GM12878 (cell line): Measurements from ENCODE around the gene GAREM2. TPM values are rescaled to one million over a fixed set of nuclear protein-coding genes. Genes with fewer than 3 reads are reported as not detected.

Experiments used
- ATAC-seq: fragments of 200-7000 bp; cut with Tn5 transposase; 3 replicates; pipeline ENCODE4 v1.9.1; 2020; ENCODE audit warnings: mild to moderate bottlenecking, moderate library complexity
- BruUV-seq: library from RNA; stranded (reverse); fragments of 400-500 nt; replicated peaks from 2 replicates; lab custom pipeline; 2021; lab: Mats Ljungman, UMichigan
- CTCF ChIA-PET: fragments of 300-600 bp; sonication (Branson Sonifier 250); formaldehyde crosslinking; extraction: SDS; loops from one replicate; lab custom pipeline; 2021; ENCODE audit warnings: inconsistent platforms; lab: Yijun Ruan, JAX
- POLR2A ChIA-PET: fragments of 350-600 bp; formaldehyde crosslinking; extraction: SDS; loops from one replicate; lab custom pipeline; 2021; ENCODE audit warnings: inconsistent platforms; lab: Charles Lee
- RAD21 ChIA-PET: fragments of 300-600 bp; sonication (Branson Sonifier 250); formaldehyde crosslinking; loops from one replicate; lab custom pipeline; 2023; ENCODE audit warnings: antibody characterized with exemption; ENCODE audit not compliant: unreplicated experiment; lab: Charles Lee
- SMC1A ChIA-PET: fragments of 300-600 bp; sonication (Branson Sonifier 250); formaldehyde crosslinking; loops from one replicate; lab custom pipeline; 2023; ENCODE audit not compliant: unreplicated experiment, uncharacterized antibody; lab: Charles Lee
- DNase-seq: peaks from one replicate; pipeline ENCODE4 v3.0.0-alpha.2; 2011; ENCODE audit warnings: low read depth, low spot score
- FAIRE-seq: peaks from 3 replicates; lab custom pipeline; 2011; peaks lifted over from hg19 to GRCh38; lab: Jason Lieb, UNC
- H2AFZ ChIP-seq: 2 replicates; pipeline ENCODE4 v1.6.0; 2011; ENCODE audit warnings: low read depth, low read length, control low read depth; ENCODE audit not compliant: control insufficient read depth
- H3K27ac ChIP-seq: 2 replicates; pipeline ENCODE4 v1.5.1; 2011; ENCODE audit warnings: control low read depth; ENCODE audit not compliant: control insufficient read depth, insufficient read depth
- H3K27me3 ChIP-seq, 2 experiments: replicated peaks in 1 of 2; 2 replicates each; pipeline versions ENCODE4 v1.6.0 to v1.6.1; 2011; ENCODE audit warnings: low read length in 1 of 2; ENCODE audit not compliant: control insufficient read depth in 2 of 2, insufficient read depth in 2 of 2
- H3K36me3 ChIP-seq, 2 experiments: 2 replicates each; pipeline ENCODE4 v1.5.1; 2011; ENCODE audit warnings: low read length in 1 of 2; ENCODE audit not compliant: control insufficient read depth in 2 of 2, insufficient read depth in 2 of 2
- H3K4me1 ChIP-seq: 2 replicates; pipeline ENCODE4 v1.6.1; 2011; ENCODE audit warnings: mild to moderate bottlenecking, low read length, moderate library complexity, mixed read lengths; ENCODE audit not compliant: control insufficient read depth, insufficient read depth
- H3K4me2 ChIP-seq: 2 replicates; pipeline ENCODE4 v1.6.0; 2011; ENCODE audit warnings: control low read depth; ENCODE audit not compliant: control insufficient read depth, insufficient read depth
- H3K4me3 ChIP-seq: fragments of 200-600 bp; sonication (generic); 2 replicates; pipeline ENCODE4 v1.5.1; 2016
- H3K79me2 ChIP-seq: 2 replicates; pipeline ENCODE4 v1.6.0; 2011; ENCODE audit warnings: low read length; ENCODE audit not compliant: control insufficient read depth, insufficient read depth
- H3K9ac ChIP-seq: 2 replicates; pipeline ENCODE4 v1.8.0; 2011; ENCODE audit warnings: low read length, control low read depth, mixed read lengths; ENCODE audit not compliant: control insufficient read depth, insufficient read depth
- H3K9me3 ChIP-seq: replicated peaks from 3 replicates; pipeline ENCODE4 v1.5.1; 2011; ENCODE audit warnings: mild to moderate bottlenecking, low read length; ENCODE audit not compliant: control insufficient read depth, insufficient read depth
- H4K20me1 ChIP-seq: 2 replicates; pipeline ENCODE4 v1.6.0; 2011; ENCODE audit not compliant: control insufficient read depth, insufficient read depth
- ASH2L ChIP-seq: fragments of 300-600, 200-600 bp; sonication (generic); IDR thresholded peaks from 2 replicates; pipeline ENCODE4 v1.6.1; 2017; ENCODE audit warnings: low read depth, mild to moderate bottlenecking, borderline replicate concordance
- BCL11A ChIP-seq: IDR thresholded peaks from 2 replicates; pipeline ENCODE4 v1.6.1; 2011; ENCODE audit warnings: low read depth, low read length
- CREM ChIP-seq: IDR thresholded peaks from 2 replicates; pipeline ENCODE4 v1.6.1; 2014; ENCODE audit warnings: antibody characterized with exemption, low read depth
- FOXK2 ChIP-seq: fragments of 450-650 bp; IDR thresholded peaks from 2 replicates; pipeline ENCODE4 v1.6.1; 2017; ENCODE audit warnings: mild to moderate bottlenecking, moderate library complexity
- FOXM1 ChIP-seq: IDR thresholded peaks from 2 replicates; pipeline ENCODE4 v1.6.1; 2012; ENCODE audit warnings: low read depth, mild to moderate bottlenecking, inconsistent platforms, low read length, moderate library complexity
- JUNB ChIP-seq: IDR thresholded peaks from 2 replicates; pipeline ENCODE4 v1.6.1; 2016; ENCODE audit warnings: antibody characterized with exemption, mild to moderate bottlenecking
- MYB ChIP-seq: fragments of 150-350 bp; IDR thresholded peaks from 2 replicates; pipeline ENCODE4 v1.6.1; 2014; ENCODE audit warnings: mild to moderate bottlenecking, low read depth, low read length, borderline replicate concordance
- SKIL ChIP-seq: fragments of 450-650 bp; IDR thresholded peaks from 2 replicates; pipeline ENCODE4 v1.6.1; 2017; ENCODE audit warnings: mild to moderate bottlenecking, low read depth, inconsistent platforms; ENCODE audit not compliant: poor library complexity, severe bottlenecking
- STAT1 ChIP-seq: fragments of 450-650 bp; conservative IDR thresholded peaks from 2 replicates; pipeline ENCODE4 v1.6.1; 2014; ENCODE audit warnings: antibody characterized with exemption, mild to moderate bottlenecking
- USF1 ChIP-seq: IDR thresholded peaks from 2 replicates; pipeline ENCODE4 v1.6.1; 2011; ENCODE audit warnings: borderline replicate concordance, low read depth, mild to moderate bottlenecking, moderate library complexity, mixed read lengths, low read length; ENCODE audit not compliant: insufficient read depth; ENCODE audit errors: extremely low read length
- ZBTB40 ChIP-seq: fragments of 450-650 bp; IDR thresholded peaks from 2 replicates; pipeline ENCODE4 v1.6.1; 2016; ENCODE audit warnings: mild to moderate bottlenecking, moderate library complexity, borderline replicate concordance
- WGBS: methylation state at CpG from one replicate; pipeline ENCODE4 v1.1.6; 2016; ENCODE audit warnings: low lambda C conversion rate; ENCODE audit not compliant: insufficient replicate concordance, insufficient coverage; ENCODE audit errors: missing lambda C conversion rate; 5-methylcytosine and 5-hydroxymethylcytosine counted together
- in situ Hi-C: fragments of 300-500 bp; cut with MboI; formaldehyde crosslinking; loops from 9 replicates; pipeline ENCODE4 v1.14.3; 2018; ENCODE audit warnings: mixed read lengths
- intact Hi-C: fragments of 100-400 bp; cut with micrococcal nuclease; formaldehyde crosslinking; loops from one replicate; pipeline ENCODE4 v1.14.2; 2022; ENCODE audit not compliant: unreplicated experiment
- polyA plus RNA-seq, 11 experiments: library from polyadenylated mRNA; depleted of rRNA in 4 of 11; unstranded in 6 of 11; stranded (reverse) in 5 of 11; fragments of >200 nt; fragmentation: Nextera tagmentation in 4 of 11; fragmentation: Illumina TruSeq in 1 of 11; extraction: Ambion mirVana in 4 of 11; extraction: Trizol in 1 of 11; gene quantifications; 1 replicate in 1 of 11; 2 replicates in 10 of 11; pipeline versions ENCODE4 v1.2.1 to v1.2.3, GENCODE V29; 2011 to 2016; ENCODE audit warnings: inconsistent platforms in 2 of 11, missing spikeins in 2 of 11, low read depth in 1 of 11
- total RNA-seq, 4 experiments: library from RNA; depleted of rRNA in 3 of 4; stranded (reverse); fragments of >200 nt in 3 of 4; fragmentation: Illumina TruSeq in 1 of 4; extraction: Trizol in 1 of 4; gene quantifications; 2 replicates each; pipeline versions ENCODE4 v1.2.1 to v1.2.3, GENCODE V29; 2013 to 2021

GAREM2 gene
- total and polyA plus RNA-seq, 10 of the 15 experiments (the other 5 are each of a cell fraction or from before 2014, with no cell fraction given): 0.06 to 1.4 (median 0.44) TPM

- Histone ChIP-seq H3K4me3 (no peak overlapping the region), H3K4me1 (no peaks in the 10 kb centered on the region; the same call in 1 of the 2 replicates), H3K36me3 (no peaks in the 10 kb centered on the region), H3K9ac (no peak overlapping the region), H3K9me3 (no peaks in the 10 kb centered on the region), H3K27ac (no peak overlapping the region), H3K79me2 (no peaks in the 10 kb centered on the region), H4K20me1 (no peaks in the 10 kb centered on the region), H2AFZ (no peak overlapping the region), H3K4me2 (no peak overlapping the region), H3K27me3 (peaks cover 4 to 8% of the 10 kb centered on the region in 2 experiments)
- TF ChIP-seq JUNB (no peak), MYB (no peak), USF1 (no peak), BCL11A (no peak), STAT1 (no peak), SKIL (no peak), FOXK2 (no peak), FOXM1 (no peak), ZBTB40 (no peak), ASH2L (no peak), CREM (no peak)
- DNase-seq: no peak
- RAD21 ChIA-PET: no interaction called here
- WGBS: 59% methylated on average over 5 of the region's 5 CpGs
- no peak for FAIRE-seq
- no peak for ATAC-seq
- CTCF ChIA-PET: no interaction called here
- POLR2A ChIA-PET: no interaction called here
- in situ Hi-C loops (no loop called here), intact Hi-C loops (no loop called here)
- SMC1A ChIA-PET: interaction anchor here (0.6 kb wide), 1 partner anchor 145 kb away, joined by 3 read pairs; no protein-coding TSS in a partner anchor
- no TSS peak for BruUV-seq
Measured at GRCh38 chr2:26182441-26182840, 9.6 kb downstream of the GAREM2 start.
